OCI-LY1 (cell line): ENCODE measurements around the gene MAP3K20.

Experiments used
- H2AFZ ChIP-seq: fragments of 200-600 bp; sonication (generic), shearing (Covaris generic); 2 replicates; pipeline ENCODE4 v1.6.0; 2014; ENCODE audit warnings: antibody characterized with exemption, mild to moderate bottlenecking, low read length
- H3F3A ChIP-seq: fragments of 200-600 bp; sonication (generic), shearing (Covaris generic); 2 replicates; pipeline ENCODE4 v1.6.0; 2014; ENCODE audit warnings: mild to moderate bottlenecking, antibody characterized with exemption, low read length, moderate library complexity; ENCODE audit not compliant: insufficient read depth
- H3K27ac ChIP-seq: fragments of 200-600 bp; sonication (generic); 2 replicates; pipeline ENCODE4 v1.5.1; 2014; ENCODE audit warnings: low read length, mixed run types, mild to moderate bottlenecking, low read depth; ENCODE audit not compliant: poor library complexity, severe bottlenecking
- H3K27me3 ChIP-seq: fragments of 200-600 bp; sonication (generic); 2 replicates; pipeline ENCODE4 v1.6.0; 2014; ENCODE audit warnings: antibody characterized with exemption, mild to moderate bottlenecking, low read length, moderate library complexity; ENCODE audit not compliant: insufficient read depth
- H3K36me3 ChIP-seq: fragments of 200-600 bp; sonication (generic); 2 replicates; pipeline ENCODE4 v1.6.1; 2014; ENCODE audit warnings: mild to moderate bottlenecking, antibody characterized with exemption, low read length, moderate library complexity, mixed read lengths; ENCODE audit not compliant: insufficient read depth
- H3K4me1 ChIP-seq: fragments of 200-600 bp; sonication (generic); 2 replicates; pipeline ENCODE4 v1.5.1; 2014; ENCODE audit warnings: mild to moderate bottlenecking, low read length, moderate library complexity; ENCODE audit not compliant: insufficient read depth, severe bottlenecking
- H3K4me2 ChIP-seq: fragments of 200-600 bp; sonication (generic), shearing (Covaris generic); 2 replicates; pipeline ENCODE4 v1.6.1; 2014; ENCODE audit warnings: low read length
- H3K4me3 ChIP-seq: fragments of 200-600 bp; sonication (generic); 2 replicates; pipeline ENCODE4 v1.5.1; 2014; ENCODE audit warnings: low read length, low read depth, mild to moderate bottlenecking, mixed read lengths; ENCODE audit not compliant: poor library complexity, severe bottlenecking
- H3K79me2 ChIP-seq: fragments of 200-600 bp; shearing (Covaris generic); 2 replicates; pipeline ENCODE4 v1.6.1; 2016; ENCODE audit warnings: mixed run types, low read length, mixed read lengths; ENCODE audit not compliant: insufficient read depth
- H3K9ac ChIP-seq: fragments of 200-600 bp; sonication (generic), shearing (Covaris generic); 2 replicates; pipeline ENCODE4 v1.6.1; 2014; ENCODE audit warnings: mild to moderate bottlenecking, low read length, mixed read lengths
- H3K9me2 ChIP-seq: fragments of 200-600 bp; sonication (generic), shearing (Covaris generic); 2 replicates; pipeline ENCODE4 v1.6.1; 2014; ENCODE audit warnings: low read depth, mild to moderate bottlenecking, low read length, mixed read lengths
- H3K9me3 ChIP-seq: fragments of 200-600 bp; shearing (Covaris generic); 2 replicates; pipeline ENCODE4 v1.6.1; 2014; ENCODE audit warnings: low read length, mixed read lengths
- H4K20me1 ChIP-seq: fragments of 200-600 bp; sonication (generic), shearing (Covaris generic); 2 replicates; pipeline ENCODE4 v1.6.0; 2016; ENCODE audit warnings: mild to moderate bottlenecking, low read length; ENCODE audit not compliant: insufficient read depth
- EZH2 ChIP-seq: fragments of 200-600 bp; sonication (generic), shearing (Covaris generic); IDR thresholded peaks from 2 replicates; pipeline ENCODE4 v1.8.0; 2017; ENCODE audit warnings: borderline replicate concordance, mixed run types, mild to moderate bottlenecking, antibody characterized with exemption, low read length, moderate library complexity, mixed read lengths
- TF ChIP-seq, protein P1 (sequence below): fragments of 200-600 bp; sonication (generic), shearing (Covaris generic); IDR thresholded peaks from 2 replicates; pipeline ENCODE4 v1.5.1; 2017; ENCODE audit warnings: mild to moderate bottlenecking, antibody characterized with exemption, low read length, moderate library complexity, mixed read lengths

Gene MAP3K20

DNA sequence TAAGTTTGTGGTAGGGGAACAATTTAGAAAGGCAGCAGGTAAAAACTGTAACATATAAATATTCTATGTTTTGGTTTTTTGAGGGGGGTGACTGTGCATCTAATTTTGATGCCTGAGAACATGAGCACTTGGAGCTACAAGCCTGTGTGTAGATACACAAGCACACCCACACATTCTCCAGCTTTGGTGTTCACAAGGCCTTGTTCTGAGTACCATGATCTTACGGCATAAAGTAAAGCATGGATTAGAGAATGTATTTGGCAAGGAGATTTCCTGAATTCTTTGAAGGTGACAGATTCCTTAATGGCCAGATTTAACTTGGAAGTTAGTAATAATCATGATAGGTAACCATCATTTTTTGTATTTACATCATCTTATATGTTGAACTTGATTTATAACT, 42.7 kb downstream of the MAP3K20 start:
- no peak overlapping the region for H2AFZ ChIP-seq
- no peaks in the 10 kb centered on the region for H3K9me3 ChIP-seq
- no peaks in the 10 kb centered on the region for H3K4me1 ChIP-seq
- H4K20me1 ChIP-seq: no peaks in the 10 kb centered on the region
- no peak overlapping the region for H3K27ac ChIP-seq
- H3K9ac ChIP-seq: no peak overlapping the region
- H3K36me3 ChIP-seq: no peaks in the 10 kb centered on the region
- no peaks in the 10 kb centered on the region for H3K79me2 ChIP-seq
- H3K27me3 ChIP-seq: no peaks in the 10 kb centered on the region
- no peaks in the 10 kb centered on the region for H3K9me2 ChIP-seq
- no peak overlapping the region for H3K4me2 ChIP-seq
- TF ChIP-seq EZH2: no peak
- TF ChIP-seq, protein P1, sequence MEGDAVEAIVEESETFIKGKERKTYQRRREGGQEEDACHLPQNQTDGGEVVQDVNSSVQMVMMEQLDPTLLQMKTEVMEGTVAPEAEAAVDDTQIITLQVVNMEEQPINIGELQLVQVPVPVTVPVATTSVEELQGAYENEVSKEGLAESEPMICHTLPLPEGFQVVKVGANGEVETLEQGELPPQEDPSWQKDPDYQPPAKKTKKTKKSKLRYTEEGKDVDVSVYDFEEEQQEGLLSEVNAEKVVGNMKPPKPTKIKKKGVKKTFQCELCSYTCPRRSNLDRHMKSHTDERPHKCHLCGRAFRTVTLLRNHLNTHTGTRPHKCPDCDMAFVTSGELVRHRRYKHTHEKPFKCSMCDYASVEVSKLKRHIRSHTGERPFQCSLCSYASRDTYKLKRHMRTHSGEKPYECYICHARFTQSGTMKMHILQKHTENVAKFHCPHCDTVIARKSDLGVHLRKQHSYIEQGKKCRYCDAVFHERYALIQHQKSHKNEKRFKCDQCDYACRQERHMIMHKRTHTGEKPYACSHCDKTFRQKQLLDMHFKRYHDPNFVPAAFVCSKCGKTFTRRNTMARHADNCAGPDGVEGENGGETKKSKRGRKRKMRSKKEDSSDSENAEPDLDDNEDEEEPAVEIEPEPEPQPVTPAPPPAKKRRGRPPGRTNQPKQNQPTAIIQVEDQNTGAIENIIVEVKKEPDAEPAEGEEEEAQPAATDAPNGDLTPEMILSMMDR: no peak
- H3F3A ChIP-seq: no peaks in the 10 kb centered on the region
- no peak overlapping the region for H3K4me3 ChIP-seq

DNA sequence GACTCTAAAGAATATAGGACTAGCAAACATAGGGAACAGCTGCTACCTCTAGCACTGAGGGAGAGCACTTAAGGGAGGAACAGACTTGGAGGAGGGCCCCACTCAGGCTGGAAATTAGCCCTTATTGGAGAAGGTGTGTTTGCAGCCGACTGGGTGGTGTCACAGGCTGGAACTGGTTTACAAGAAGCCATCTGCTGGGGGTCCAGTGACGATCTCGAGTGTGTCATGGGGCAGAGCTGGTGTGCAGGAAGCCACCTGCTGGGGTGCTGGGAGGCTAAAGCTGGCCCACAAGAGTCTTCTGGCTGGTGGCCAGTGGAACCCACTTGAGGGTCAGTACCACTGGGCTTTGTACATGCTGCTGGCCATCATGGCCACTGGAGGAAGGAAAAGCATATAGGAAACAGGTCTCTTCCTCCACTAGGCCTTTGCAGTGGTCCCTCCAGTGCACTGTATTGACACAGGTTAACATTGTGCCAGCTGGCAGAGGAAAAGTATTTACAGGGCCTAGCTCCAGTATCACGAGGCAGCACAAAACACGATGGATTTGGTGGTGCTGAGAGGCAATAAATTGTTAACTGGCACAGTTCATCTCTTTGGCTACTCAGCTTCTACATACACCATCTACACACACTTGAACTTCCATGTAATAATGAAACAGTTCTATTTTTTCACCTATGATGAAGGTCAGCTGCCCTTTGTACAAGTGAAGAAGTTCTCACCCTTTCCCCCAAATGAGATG, 43.6 kb downstream of the MAP3K20 start:
- H3K79me2 ChIP-seq: no peaks in the 10 kb centered on the region
- no peaks in the 10 kb centered on the region for H4K20me1 ChIP-seq
- H3K4me1 ChIP-seq: no peaks in the 10 kb centered on the region
- H3K27me3 ChIP-seq: no peaks in the 10 kb centered on the region
- TF ChIP-seq EZH2: no peak
- TF ChIP-seq, protein P1: no peak
- H2AFZ ChIP-seq: no peak overlapping the region
- no peaks in the 10 kb centered on the region for H3K36me3 ChIP-seq
- no peak overlapping the region for H3K9ac ChIP-seq
- H3K9me3 ChIP-seq: no peaks in the 10 kb centered on the region
- no peaks in the 10 kb centered on the region for H3F3A ChIP-seq
- H3K4me3 ChIP-seq: no peak overlapping the region
- no peak overlapping the region for H3K27ac ChIP-seq
- no peaks in the 10 kb centered on the region for H3K9me2 ChIP-seq
- no peak overlapping the region for H3K4me2 ChIP-seq

DNA sequence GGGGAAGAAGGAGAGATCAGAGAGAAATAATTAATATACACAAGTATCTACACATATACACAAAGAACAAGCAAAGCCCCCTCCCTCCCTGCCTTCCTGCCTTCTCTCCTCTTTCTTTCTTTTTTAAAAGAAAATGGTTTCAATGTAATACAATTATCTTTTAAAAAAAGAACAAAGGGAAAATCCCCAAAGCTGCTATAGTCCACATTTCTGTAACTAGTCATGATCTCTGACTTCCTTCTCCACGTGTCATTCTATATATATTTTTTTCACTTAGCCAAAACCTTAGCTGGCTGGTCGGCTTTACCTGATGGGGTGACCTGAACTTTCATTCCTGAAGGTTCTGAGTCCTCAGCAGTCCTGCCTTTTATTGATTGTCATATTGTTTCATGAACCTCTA, 44.3 kb downstream of the MAP3K20 start:
- no peaks in the 10 kb centered on the region for H4K20me1 ChIP-seq
- no peaks in the 10 kb centered on the region for H3K79me2 ChIP-seq
- H3K9ac ChIP-seq: no peak overlapping the region
- TF ChIP-seq, protein P1: no peak
- no peak for TF ChIP-seq EZH2
- H3K27ac ChIP-seq: no peak overlapping the region
- no peaks in the 10 kb centered on the region for H3K27me3 ChIP-seq
- H3K9me3 ChIP-seq: no peaks in the 10 kb centered on the region
- no peaks in the 10 kb centered on the region for H3K36me3 ChIP-seq
- H2AFZ ChIP-seq: no peak overlapping the region
- no peaks in the 10 kb centered on the region for H3K4me1 ChIP-seq
- no peaks in the 10 kb centered on the region for H3K9me2 ChIP-seq
- H3K4me3 ChIP-seq: no peak overlapping the region
- no peaks in the 10 kb centered on the region for H3F3A ChIP-seq
- H3K4me2 ChIP-seq: no peak overlapping the region
